HepG2 (cell line): ENCODE results near the gene LCN12. TPM values are rescaled to one million over a fixed set of nuclear protein-coding genes. Genes with fewer than 3 reads are reported as not detected.

Experiments
- ATF7 ChIP-seq, 2 experiments: fragments of 450-650 bp in 1 of 2; sonication (generic) in 1 of 2; formaldehyde crosslinking in 1 of 2; IDR thresholded peaks; 2 replicates each; pipeline versions ENCODE4 v1.4.0 to v1.6.1; 2016 to 2020; ENCODE audit warnings: antibody characterized with exemption in 1 of 2, mild to moderate bottlenecking in 1 of 2, missing genetic modification reagents in 1 of 2
- EEA1 ChIP-seq: sonication (generic); formaldehyde crosslinking; IDR thresholded peaks from 2 replicates; pipeline ENCODE4 v1.5.1; 2020; ENCODE audit warnings: mild to moderate bottlenecking, missing genetic modification reagents, borderline replicate concordance
- MAFF ChIP-seq: IDR thresholded peaks from 2 replicates; pipeline ENCODE4 v1.6.1; 2011; ENCODE audit warnings: low read depth, low read length, improper control_type of control experiment
- POLR2G ChIP-seq: fragments of 200-400 bp; formaldehyde crosslinking; IDR thresholded peaks from 2 replicates; pipeline ENCODE4 v1.6.1; 2018; ENCODE audit warnings: mild to moderate bottlenecking, low read depth, low read length, moderate library complexity
- ZBTB7A ChIP-seq: sonication (generic); formaldehyde crosslinking; IDR thresholded peaks from 2 replicates; pipeline ENCODE4 v1.8.0; 2022; ENCODE audit warnings: mild to moderate bottlenecking, missing genetic modification reagents
- ZNF775 ChIP-seq: sonication (generic); formaldehyde crosslinking; IDR thresholded peaks from 2 replicates; pipeline ENCODE4 v1.4.0; 2020; ENCODE audit warnings: missing genetic modification reagents, mild to moderate bottlenecking, moderate library complexity, borderline replicate concordance
- polyA plus RNA-seq, 8 experiments: library from polyadenylated mRNA; depleted of rRNA in 3 of 8; stranded (reverse) in 7 of 8; unstranded in 1 of 8; fragments of >200 nt; fragmentation: Illumina TruSeq in 4 of 8; extraction: Trizol in 4 of 8; gene quantifications; 2 replicates each; pipeline versions ENCODE4 v1.2.1 to v1.2.3, GENCODE V29; 2011 to 2016; ENCODE audit warnings: low read depth in 4 of 8, missing spikeins in 1 of 8, mixed read lengths in 1 of 8; ENCODE audit not compliant: insufficient read depth in 1 of 8
- total RNA-seq, 5 experiments: library from RNA; depleted of rRNA; stranded (reverse); fragments of >200 nt; fragmentation: Illumina TruSeq; extraction: Trizol; gene quantifications; 2 replicates each; pipeline ENCODE4 v1.2.3, GENCODE V29; 2016; ENCODE audit warnings: low read depth in 1 of 5
- TF ChIP-seq, protein P1 (sequence below): IDR thresholded peaks from 2 replicates; pipeline ENCODE4 v1.6.1; 2012; ENCODE audit warnings: inconsistent platforms
- TF ChIP-seq, protein P2 (sequence below): sonication (generic); formaldehyde crosslinking; IDR thresholded peaks from 2 replicates; pipeline ENCODE4 v1.4.0; 2020; ENCODE audit warnings: mild to moderate bottlenecking, missing genetic modification reagents
- TF ChIP-seq, protein P3 (sequence below), 2 experiments: sonication (generic) in 1 of 2; formaldehyde crosslinking in 1 of 2; IDR thresholded peaks; 2 replicates each; pipeline versions ENCODE4 v1.4.0 to v1.6.1; 2018 to 2020; ENCODE audit warnings: missing genetic modification reagents in 2 of 2, borderline replicate concordance in 1 of 2, low read depth in 1 of 2, mild to moderate bottlenecking in 1 of 2, missing biosample characterization in 1 of 2
- TF ChIP-seq, protein P4 (sequence below): IDR thresholded peaks from 2 replicates; pipeline ENCODE4 v1.6.1; 2016; ENCODE audit warnings: missing genetic modification reagents, missing compliant biosample characterization
- TF ChIP-seq, protein P5 (sequence below): sonication (generic); formaldehyde crosslinking; IDR thresholded peaks from 2 replicates; pipeline ENCODE4 v1.4.0; 2020; ENCODE audit warnings: low read depth, missing genetic modification reagents

The LCN12 gene
- total and polyA plus RNA-seq, 2 of the 13 experiments (the other 11 are each of a cell fraction or from before 2014, with no cell fraction given): 3.4 to 6.9 TPM

DNA sequence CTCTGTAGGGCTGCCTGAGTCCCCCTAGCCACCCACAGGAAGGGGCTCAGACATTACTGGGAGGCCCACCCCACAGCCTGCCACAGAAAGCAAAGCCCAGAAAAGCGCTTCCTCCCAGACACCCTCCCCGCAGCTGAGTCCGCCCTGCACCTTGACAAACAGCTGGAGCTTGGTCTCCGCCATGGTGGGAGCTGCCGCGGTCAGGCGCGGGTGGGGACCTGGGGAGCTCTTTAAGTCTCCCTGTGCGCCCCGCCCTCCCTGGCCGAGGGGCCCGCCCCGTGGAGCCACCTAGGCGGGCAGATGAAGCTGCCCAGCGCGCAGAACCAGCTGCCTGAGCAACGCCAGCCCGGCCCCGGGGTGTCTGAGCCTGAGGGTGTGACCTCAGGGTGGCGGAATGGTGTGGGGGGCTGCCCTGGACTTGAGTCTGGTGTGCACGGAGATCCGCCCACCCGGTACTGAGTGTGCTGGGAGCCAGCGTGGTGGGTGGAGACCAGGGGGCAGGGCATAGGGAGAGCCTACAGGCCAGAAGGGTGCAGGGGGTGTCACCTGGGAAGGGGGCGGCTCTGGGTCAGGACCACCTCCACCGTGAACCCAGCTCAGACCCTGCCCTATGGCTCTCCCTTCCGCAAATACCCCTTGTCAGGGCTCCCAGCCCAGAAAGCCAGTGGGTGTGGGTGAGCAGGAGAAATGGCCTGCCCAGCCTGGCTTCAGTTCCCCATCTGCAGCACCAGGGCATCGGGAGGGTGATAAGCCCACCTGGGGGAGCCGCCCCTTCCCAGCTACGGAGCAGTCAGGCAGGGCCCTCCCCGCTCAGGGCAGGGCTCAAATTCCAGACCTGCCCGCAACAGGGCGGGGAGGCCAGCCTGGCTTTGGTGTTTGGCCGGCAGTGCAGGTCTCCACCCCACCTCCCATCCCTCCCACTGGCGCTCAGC is 44.6 kb downstream of the LCN12 start, which contains the start of gene CLIC3 (continued):
- TF ChIP-seq, protein P1, sequence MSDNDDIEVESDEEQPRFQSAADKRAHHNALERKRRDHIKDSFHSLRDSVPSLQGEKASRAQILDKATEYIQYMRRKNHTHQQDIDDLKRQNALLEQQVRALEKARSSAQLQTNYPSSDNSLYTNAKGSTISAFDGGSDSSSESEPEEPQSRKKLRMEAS: 0 out of 2 replicates have a peak, but pooled peaks have one; percentile 28
- TF ChIP-seq, protein P2, sequence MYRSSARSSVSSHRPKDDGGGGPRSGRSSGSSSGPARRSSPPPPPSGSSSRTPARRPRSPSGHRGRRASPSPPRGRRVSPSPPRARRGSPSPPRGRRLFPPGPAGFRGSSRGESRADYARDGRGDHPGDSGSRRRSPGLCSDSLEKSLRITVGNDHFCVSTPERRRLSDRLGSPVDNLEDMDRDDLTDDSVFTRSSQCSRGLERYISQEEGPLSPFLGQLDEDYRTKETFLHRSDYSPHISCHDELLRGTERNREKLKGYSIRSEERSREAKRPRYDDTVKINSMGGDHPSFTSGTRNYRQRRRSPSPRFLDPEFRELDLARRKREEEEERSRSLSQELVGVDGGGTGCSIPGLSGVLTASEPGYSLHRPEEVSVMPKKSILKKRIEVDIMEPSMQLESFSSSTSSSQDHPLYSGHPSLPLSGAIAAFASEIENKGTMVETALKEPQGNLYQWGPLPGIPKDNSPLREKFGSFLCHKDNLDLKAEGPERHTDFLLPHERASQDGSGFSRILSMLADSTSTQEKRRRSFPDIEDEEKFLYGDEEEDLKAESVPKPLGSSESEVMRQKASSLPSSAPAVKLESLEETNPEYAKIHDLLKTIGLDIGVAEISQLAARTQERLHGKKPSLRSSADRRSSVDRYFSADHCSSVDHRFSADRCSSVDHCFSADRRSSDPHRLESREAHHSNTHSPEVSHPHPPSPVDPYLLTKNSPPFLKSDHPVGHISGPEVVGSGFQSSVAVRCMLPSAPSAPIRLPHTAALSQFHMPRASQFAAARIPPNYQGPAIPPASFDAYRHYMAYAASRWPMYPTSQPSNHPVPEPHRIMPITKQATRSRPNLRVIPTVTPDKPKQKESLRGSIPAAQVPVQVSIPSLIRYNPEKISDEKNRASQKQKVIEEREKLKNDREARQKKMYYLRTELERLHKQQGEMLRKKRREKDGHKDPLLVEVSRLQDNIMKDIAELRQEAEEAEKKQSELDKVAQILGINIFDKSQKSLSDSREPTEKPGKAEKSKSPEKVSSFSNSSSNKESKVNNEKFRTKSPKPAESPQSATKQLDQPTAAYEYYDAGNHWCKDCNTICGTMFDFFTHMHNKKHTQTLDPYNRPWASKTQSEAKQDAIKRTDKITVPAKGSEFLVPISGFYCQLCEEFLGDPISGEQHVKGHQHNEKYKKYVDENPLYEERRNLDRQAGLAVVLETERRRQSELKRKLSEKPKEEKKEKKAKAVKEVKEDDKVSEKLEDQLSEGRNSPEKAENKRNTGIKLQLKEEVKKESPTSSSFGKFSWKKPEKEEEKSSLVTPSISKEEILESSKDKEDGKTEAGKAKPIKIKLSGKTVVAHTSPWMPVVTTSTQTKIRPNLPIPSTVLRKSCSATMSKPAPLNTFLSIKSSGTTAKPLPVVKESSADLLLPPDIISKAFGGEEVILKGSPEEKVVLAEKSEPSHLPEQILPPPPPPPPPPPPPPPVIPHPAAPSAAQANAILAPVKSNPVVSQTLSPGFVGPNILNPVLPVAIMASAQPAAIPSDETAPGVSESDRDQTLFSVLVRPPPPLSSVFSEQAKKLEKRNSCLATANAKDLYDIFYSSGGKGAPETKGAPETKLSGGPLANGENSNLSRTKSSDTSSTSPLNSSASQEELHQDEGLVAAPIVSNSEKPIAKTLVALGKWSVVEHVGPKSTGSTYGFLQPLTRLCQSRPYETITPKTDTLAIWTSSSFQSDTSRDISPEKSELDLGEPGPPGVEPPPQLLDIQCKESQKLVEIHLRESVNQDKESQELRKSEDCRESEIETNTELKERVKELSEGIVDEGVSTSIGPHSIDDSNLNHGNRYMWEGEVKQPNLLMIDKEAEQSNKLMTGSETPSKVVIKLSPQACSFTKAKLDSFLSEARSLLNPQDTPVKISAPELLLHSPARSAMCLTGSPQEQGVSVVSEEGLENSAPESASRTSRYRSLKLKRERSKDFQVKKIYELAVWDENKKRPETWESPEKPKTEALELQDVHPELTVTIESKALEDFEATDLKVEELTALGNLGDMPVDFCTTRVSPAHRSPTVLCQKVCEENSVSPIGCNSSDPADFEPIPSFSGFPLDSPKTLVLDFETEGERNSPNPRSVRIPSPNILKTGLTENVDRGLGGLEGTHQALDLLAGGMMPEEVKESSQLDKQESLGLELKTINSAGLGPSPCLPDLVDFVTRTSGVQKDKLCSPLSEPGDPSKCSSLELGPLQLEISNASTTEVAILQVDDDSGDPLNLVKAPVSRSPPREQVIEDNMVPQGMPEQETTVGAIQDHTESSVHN: peak; percentile 45; the same call in 1 of the 2 replicates
- TF ChIP-seq ZNF775 (CRISPR knock-in tag) (no peak), POLR2G (peak; percentile 27; the same call in 1 of the 2 replicates), MAFF (no peak), ATF7 (IDR thresholded peaks at IDR 0.05) (no peak), ATF7 (CRISPR knock-in tag; IDR thresholded peaks at IDR 0.05) (0 out of 2 replicates have a peak, but pooled peaks have one; percentile 62), ZBTB7A (CRISPR knock-in tag) (peak; percentile 66; the same call in 1 of the 2 replicates), EEA1 (CRISPR knock-in tag) (0 out of 2 replicates have a peak, but pooled peaks have one; percentile 26)
- TF ChIP-seq, protein P3, sequence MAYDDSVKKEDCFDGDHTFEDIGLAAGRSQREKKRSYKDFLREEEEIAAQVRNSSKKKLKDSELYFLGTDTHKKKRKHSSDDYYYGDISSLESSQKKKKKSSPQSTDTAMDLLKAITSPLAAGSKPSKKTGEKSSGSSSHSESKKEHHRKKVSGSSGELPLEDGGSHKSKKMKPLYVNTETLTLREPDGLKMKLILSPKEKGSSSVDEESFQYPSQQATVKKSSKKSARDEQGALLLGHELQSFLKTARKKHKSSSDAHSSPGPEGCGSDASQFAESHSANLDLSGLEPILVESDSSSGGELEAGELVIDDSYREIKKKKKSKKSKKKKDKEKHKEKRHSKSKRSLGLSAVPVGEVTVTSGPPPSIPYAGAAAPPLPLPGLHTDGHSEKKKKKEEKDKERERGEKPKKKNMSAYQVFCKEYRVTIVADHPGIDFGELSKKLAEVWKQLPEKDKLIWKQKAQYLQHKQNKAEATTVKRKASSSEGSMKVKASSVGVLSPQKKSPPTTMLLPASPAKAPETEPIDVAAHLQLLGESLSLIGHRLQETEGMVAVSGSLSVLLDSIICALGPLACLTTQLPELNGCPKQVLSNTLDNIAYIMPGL (CRISPR knock-in tag; IDR thresholded peaks at IDR 0.05; ENCODE audit: borderline replicate concordance in 1 of 2, low read depth in 1 of 2): no peak
- TF ChIP-seq, protein P4, sequence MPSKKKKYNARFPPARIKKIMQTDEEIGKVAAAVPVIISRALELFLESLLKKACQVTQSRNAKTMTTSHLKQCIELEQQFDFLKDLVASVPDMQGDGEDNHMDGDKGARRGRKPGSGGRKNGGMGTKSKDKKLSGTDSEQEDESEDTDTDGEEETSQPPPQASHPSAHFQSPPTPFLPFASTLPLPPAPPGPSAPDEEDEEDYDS (CRISPR knock-in tag): peak; percentile 64
- TF ChIP-seq, protein P5, sequence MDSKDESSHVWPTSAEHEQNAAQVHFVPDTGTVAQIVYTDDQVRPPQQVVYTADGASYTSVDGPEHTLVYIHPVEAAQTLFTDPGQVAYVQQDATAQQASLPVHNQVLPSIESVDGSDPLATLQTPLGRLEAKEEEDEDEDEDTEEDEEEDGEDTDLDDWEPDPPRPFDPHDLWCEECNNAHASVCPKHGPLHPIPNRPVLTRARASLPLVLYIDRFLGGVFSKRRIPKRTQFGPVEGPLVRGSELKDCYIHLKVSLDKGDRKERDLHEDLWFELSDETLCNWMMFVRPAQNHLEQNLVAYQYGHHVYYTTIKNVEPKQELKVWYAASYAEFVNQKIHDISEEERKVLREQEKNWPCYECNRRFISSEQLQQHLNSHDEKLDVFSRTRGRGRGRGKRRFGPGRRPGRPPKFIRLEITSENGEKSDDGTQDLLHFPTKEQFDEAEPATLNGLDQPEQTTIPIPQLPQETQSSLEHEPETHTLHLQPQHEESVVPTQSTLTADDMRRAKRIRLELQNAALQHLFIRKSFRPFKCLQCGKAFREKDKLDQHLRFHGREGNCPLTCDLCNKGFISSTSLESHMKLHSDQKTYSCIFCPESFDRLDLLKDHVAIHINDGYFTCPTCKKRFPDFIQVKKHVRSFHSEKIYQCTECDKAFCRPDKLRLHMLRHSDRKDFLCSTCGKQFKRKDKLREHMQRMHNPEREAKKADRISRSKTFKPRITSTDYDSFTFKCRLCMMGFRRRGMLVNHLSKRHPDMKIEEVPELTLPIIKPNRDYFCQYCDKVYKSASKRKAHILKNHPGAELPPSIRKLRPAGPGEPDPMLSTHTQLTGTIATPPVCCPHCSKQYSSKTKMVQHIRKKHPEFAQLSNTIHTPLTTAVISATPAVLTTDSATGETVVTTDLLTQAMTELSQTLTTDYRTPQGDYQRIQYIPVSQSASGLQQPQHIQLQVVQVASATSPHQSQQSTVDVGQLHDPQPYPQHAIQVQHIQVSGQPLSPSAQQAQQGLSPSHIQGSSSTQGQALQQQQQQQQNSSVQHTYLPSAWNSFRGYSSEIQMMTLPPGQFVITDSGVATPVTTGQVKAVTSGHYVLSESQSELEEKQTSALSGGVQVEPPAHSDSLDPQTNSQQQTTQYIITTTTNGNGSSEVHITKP (CRISPR knock-in tag): peak; percentile 41; the same call in 1 of the 2 replicates
